Naive thymus-derived CD8-positive, alpha-beta T cell (primary cell): ENCODE data around the gene ARHGEF12. TPM values are rescaled to one million over a fixed set of nuclear protein-coding genes. Genes with fewer than 3 reads are reported as not detected.
A peak's percentile ranks its signal among the peaks of the same experiment; 100 is the strongest.

Experiments used
- ATAC-seq, 2 donors: fragments of 150-1000 bp; cut with Tn5 transposase in 1 of 2; sonication (Bioruptor Pico), chemical (Tn5 transposase) in 1 of 2; 1 replicate in 1 of 2; 2 replicates in 1 of 2; pipeline ENCODE4 v1.10.0; 2021; ENCODE audit warnings: mild to moderate bottlenecking in 2 of 2, moderate library complexity in 2 of 2
- POLR2A ChIA-PET: fragments of 350-600 bp; sonication (Branson Sonifier 250); formaldehyde crosslinking; loops from one replicate; lab custom pipeline; 2021; ENCODE audit warnings: antibody characterized with exemption; lab: Charles Lee
- DNase-seq, 10 donors: peaks; one replicate each; pipeline versions ENCODE4 v3.0.0 to v3.0.0-alpha.2; 2020 to 2022
- H3K27ac Mint-ChIP-seq, 10 donors: one replicate each; pipeline ENCODE4 v1.8.0; 2020 to 2022; ENCODE audit warnings: mild to moderate bottlenecking in 10 of 10, mixed read lengths in 10 of 10, moderate library complexity in 4 of 10, inconsistent platforms in 1 of 10
- H3K27me3 Mint-ChIP-seq, 5 donors: one replicate each; pipeline ENCODE4 v1.8.0; 2021 to 2022; ENCODE audit warnings: mixed read lengths in 5 of 5
- H3K36me3 Mint-ChIP-seq, 3 donors: one replicate each; pipeline ENCODE4 v1.8.0; 2020 to 2022; ENCODE audit warnings: mixed read lengths in 3 of 3, mild to moderate bottlenecking in 2 of 3, inconsistent platforms in 1 of 3
- H3K4me1 Mint-ChIP-seq, 4 donors: one replicate each; pipeline ENCODE4 v1.8.0; 2021 to 2022; ENCODE audit warnings: mixed read lengths in 4 of 4
- H3K4me3 Mint-ChIP-seq, 10 donors: one replicate each; pipeline ENCODE4 v1.8.0; 2020 to 2022; ENCODE audit warnings: mild to moderate bottlenecking in 10 of 10, mixed read lengths in 10 of 10, moderate library complexity in 6 of 10, inconsistent platforms in 1 of 10
- H3K9me3 Mint-ChIP-seq, 9 donors: one replicate each; pipeline ENCODE4 v1.8.0; 2020 to 2022; ENCODE audit warnings: mixed read lengths in 9 of 9, mild to moderate bottlenecking in 3 of 9, inconsistent platforms in 1 of 9, moderate library complexity in 1 of 9
- polyA plus RNA-seq, 3 donors: library from polyadenylated mRNA; unstranded; fragments of 300-500 nt; fragmentation: Illumina TruSeq; gene quantifications; one replicate each; pipeline ENCODE4 v1.2.3, GENCODE V29; 2021
- total RNA-seq, 8 experiments: library from RNA in 2 of 8; stranded (reverse) in 2 of 8; gene quantifications; one replicate each; pipeline ENCODE4 v1.2.3 and lab custom pipeline; 2021 to 2026

The ARHGEF12 gene
- total and polyA plus RNA-seq, 5 experiments from 2014 or later = 0.76 to 5.4 (median 1.4) TPM

DNA sequence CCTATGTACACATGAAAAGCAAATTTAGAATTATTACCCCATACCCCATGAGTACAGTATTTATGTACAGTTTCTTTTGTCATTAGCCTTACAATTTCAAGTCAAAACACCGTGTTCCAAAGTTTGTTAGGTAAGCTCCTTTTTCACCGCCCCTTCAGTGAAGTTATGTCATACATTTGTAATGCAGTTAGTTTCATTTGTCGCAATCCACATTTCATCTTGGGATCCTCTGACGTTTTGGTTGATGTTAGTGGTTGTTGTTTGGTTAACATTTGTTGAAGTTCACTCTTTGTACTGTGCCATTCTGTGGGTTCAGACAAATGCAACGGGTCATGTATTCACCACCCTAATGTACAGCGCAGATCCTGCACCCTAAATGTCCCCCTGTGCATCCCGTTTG is 45.2 kb downstream of the ARHGEF12 start:
- peaks cover 0 to 13% (median 10%) of the 10 kb centered on the region in 3 donors for H3K36me3 Mint-ChIP-seq
- ATAC-seq = no peak
- H3K4me3 Mint-ChIP-seq = no peak overlapping the region
- DNase-seq = no peak
- POLR2A ChIA-PET = no interaction called here
- peaks cover 8 to 18% (median 11%) of the 10 kb centered on the region in 9 donors for H3K9me3 Mint-ChIP-seq
- H3K27ac Mint-ChIP-seq = no peak overlapping the region
- H3K4me1 Mint-ChIP-seq = peaks cover 0 to 3% (median under 1%) of the 10 kb centered on the region in 4 donors
- peaks cover 17 to 60% (median 29%) of the 10 kb centered on the region in 5 donors for H3K27me3 Mint-ChIP-seq

DNA sequence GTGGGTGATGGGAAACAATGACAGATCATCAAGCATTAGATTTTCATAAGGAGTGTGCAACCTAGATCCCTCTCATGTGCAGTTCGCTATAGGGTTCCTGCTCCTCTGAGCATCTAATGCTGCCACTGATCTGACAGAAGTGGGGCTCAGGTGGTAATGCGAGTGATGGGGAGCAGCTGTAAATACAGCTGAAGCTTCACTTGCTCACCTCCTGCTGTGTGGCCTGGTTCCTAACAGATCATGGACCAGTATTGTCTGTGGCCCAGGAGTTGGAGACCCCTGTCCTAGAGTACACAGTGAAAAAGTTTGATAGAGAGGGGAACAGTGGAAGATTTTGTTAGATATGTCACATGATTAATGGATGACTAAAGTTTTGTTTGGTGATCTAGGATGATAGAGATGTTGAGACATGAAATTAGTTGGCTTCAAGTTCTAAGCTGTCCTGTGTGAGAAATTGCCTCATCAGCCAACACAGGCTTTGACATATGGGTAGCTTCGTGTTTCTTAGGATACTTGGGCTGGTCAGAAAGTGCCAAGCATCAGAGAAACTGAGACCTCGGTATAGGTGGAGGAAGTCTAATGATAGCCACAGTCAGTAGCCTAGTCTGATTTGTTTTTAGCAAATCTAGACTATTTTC is 47.4 kb downstream of the ARHGEF12 start:
- H3K27me3 Mint-ChIP-seq = peaks cover 17 to 70% (median 35%) of the 10 kb centered on the region in 5 donors
- peaks cover 0 to 9% (median 4%) of the 10 kb centered on the region in 3 donors for H3K36me3 Mint-ChIP-seq
- ATAC-seq = no peak
- no peak overlapping the region for H3K27ac Mint-ChIP-seq
- no peak for DNase-seq
- POLR2A ChIA-PET = no interaction called here
- H3K9me3 Mint-ChIP-seq = peaks cover 2 to 10% (median 5%) of the 10 kb centered on the region in 9 donors
- H3K4me1 Mint-ChIP-seq = peaks cover 0 to 3% (median under 1%) of the 10 kb centered on the region in 4 donors
- no peak overlapping the region for H3K4me3 Mint-ChIP-seq

DNA sequence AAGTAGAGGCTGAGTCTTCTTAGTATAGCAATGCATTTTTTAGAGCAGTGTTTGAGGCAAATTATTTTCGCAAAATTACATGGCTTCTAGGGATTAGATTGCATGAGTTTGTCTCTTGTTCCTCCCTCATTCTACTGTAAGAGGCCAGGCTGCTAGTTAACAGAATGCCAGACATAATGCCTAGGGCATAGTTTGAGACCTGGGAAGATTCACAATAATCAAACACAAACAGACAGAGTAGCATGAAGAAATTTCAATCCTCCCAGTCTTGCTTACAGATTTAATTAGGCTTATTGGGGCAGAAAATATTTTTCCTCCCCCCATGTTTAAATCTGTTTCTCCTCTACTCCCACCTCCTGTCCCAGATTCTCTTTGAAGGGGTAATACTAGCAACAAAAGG is 48.3 kb downstream of the ARHGEF12 start:
- POLR2A ChIA-PET = no interaction called here
- Mint-ChIP-seq H3K36me3 (peaks cover 0 to 8% (median 5%) of the 10 kb centered on the region in 3 donors), H3K27me3 (peaks cover 17 to 74% (median 39%) of the 10 kb centered on the region in 5 donors), H3K9me3 (peaks cover 0 to 8% (median under 1%) of the 10 kb centered on the region in 9 donors), H3K4me3 (no peak overlapping the region), H3K27ac (no peak overlapping the region), H3K4me1 (peaks cover 0 to 3% (median under 1%) of the 10 kb centered on the region in 4 donors)
- no peak for DNase-seq
- no peak for ATAC-seq

DNA sequence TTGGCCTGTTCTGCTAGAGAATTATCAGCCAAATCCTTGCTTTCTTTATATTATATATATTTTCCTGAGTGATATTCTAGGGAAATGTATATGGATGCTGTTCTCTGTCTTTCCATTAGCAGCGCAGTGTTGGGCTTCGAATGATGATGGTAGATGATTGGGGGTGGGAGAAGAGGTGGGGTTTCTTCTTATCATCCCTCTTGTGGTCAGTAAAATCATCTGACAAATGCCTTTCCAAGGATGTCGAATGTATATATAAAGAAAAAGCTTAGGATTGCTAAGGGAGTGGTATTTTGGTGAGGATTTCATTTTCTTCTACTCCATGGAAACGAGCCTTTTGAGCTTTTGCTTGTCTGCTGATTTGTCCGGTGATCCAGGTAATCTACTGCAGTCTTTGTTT is 48.9 kb downstream of the ARHGEF12 start:
- Mint-ChIP-seq H3K4me1 (peaks cover 0 to 1% (median 0%) of the 10 kb centered on the region in 4 donors), H3K36me3 (peaks cover 0 to 15% (median 10%) of the 10 kb centered on the region in 3 donors), H3K4me3 (no peak overlapping the region), H3K27ac (no peak overlapping the region), H3K9me3 (peaks cover 0 to 11% (median 4%) of the 10 kb centered on the region in 9 donors), H3K27me3 (peaks cover 20 to 81% (median 42%) of the 10 kb centered on the region in 5 donors)
- POLR2A ChIA-PET = no interaction called here
- no peak for ATAC-seq
- no peak for DNase-seq

DNA sequence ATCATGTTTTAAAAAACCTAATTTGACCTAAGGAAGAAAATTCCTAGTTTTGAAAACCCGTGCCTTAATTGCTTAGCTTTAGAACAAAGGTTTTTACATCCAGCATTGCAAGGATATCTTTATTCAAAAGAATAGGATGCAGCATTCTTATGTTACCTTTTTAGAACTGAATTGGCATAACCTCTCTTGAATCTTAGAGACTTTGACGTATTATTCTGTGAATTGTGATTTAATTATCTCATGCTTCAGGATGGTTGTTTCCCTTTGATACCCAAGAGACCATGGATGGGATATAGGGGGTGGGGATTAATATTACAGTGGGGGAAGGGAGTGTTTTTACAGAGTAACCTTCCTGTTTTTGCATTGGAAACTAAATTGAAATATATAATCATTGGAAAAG is 49.4 kb downstream of the ARHGEF12 start:
- Mint-ChIP-seq H3K4me3 (no peak overlapping the region), H3K27ac (no peak overlapping the region), H3K27me3 (peaks cover 20 to 81% (median 47%) of the 10 kb centered on the region in 5 donors), H3K36me3 (peaks cover 0 to 19% (median 13%) of the 10 kb centered on the region in 3 donors), H3K4me1 (peaks cover 0 to 1% (median 0%) of the 10 kb centered on the region in 4 donors), H3K9me3 (peaks cover 0 to 9% (median 4%) of the 10 kb centered on the region in 9 donors)
- DNase-seq = no peak
- POLR2A ChIA-PET = no interaction called here
- no peak for ATAC-seq

DNA sequence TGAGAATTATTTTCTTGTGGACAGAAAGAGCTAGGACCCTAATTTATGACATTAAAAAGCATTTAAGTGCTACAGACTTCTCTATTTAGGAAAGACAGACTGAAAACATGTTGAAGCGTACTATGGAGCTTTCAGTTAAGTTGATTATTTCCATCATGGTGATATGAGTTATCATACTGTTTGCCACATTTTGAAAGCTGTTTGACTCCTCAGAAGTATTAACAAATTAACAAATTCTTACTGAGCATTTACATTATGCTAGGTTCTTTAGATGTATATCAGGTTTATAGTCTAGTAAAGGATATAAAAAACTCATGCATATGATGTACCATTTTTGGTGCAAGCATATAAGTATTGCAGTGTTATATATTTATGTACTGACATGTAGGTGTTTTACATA is 50.1 kb downstream of the ARHGEF12 start:
- peaks cover 20 to 74% (median 43%) of the 10 kb centered on the region in 5 donors for H3K27me3 Mint-ChIP-seq
- peaks cover 0 to 9% (median 4%) of the 10 kb centered on the region in 9 donors for H3K9me3 Mint-ChIP-seq
- peaks cover 0 to 19% (median 13%) of the 10 kb centered on the region in 3 donors for H3K36me3 Mint-ChIP-seq
- H3K27ac Mint-ChIP-seq = no peak overlapping the region
- no peak for ATAC-seq
- POLR2A ChIA-PET = no interaction called here
- H3K4me1 Mint-ChIP-seq = peaks cover 0 to 1% (median 0%) of the 10 kb centered on the region in 4 donors
- no peak for DNase-seq
- no peak overlapping the region for H3K4me3 Mint-ChIP-seq

DNA sequence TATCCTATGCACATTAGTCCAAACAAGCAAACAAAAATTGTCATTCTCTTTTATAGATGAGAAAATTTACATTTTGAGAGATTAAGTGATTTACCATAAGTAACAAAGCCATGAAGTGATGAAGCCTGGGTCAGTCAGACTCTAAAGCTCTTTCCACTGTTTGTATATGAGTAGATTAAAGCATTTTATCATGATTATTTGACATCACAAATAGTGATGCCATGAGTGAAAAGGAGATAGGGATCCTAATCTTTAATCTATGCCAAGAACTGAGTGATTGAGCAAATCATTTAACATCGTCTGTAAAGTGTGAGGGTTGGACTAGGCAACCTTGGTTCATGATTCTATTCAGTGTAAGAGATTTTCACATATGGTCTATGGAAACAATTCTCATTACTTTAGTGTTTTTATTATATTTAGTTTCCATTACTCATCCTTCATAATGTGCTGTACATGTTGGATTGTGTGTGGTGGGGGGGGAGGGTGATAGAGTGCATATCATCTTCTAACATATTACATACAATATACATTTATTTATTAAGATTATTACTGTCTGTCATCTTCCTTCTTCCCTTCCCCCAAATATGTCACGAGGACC is 50.7 kb downstream of the ARHGEF12 start:
- H3K27me3 Mint-ChIP-seq = peaks cover 18 to 73% (median 38%) of the 10 kb centered on the region in 5 donors
- POLR2A ChIA-PET = no interaction called here

DNA sequence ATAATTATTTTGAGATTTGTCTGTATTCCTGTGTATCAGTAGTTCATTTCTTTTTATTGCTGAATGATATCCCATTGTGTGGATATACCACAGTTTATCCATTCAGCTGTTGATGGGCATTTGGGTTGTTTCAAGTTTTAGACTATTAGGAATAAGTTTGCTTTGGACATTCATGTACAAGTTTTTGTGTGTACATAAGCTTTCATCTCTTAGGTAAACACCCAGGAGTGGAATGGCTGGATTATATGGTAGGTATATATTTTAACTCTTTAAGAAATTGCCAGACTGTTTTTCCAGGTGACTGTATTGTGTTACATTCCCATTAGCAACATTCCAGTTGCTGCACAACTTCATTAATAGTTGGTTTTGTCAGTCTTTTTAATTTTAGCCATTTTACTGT is 52.0 kb downstream of the ARHGEF12 start:
- no peaks in the 10 kb centered on the region for H3K4me1 Mint-ChIP-seq
- H3K27me3 Mint-ChIP-seq = peaks cover 17 to 73% (median 36%) of the 10 kb centered on the region in 5 donors
- no peak overlapping the region for H3K4me3 Mint-ChIP-seq
- H3K27ac Mint-ChIP-seq = peak overlapping the region in 1 of 10 donors; percentile 9
- H3K9me3 Mint-ChIP-seq = peaks cover 0 to 9% (median 4%) of the 10 kb centered on the region in 9 donors
- peaks cover 0 to 19% (median 11%) of the 10 kb centered on the region in 3 donors for H3K36me3 Mint-ChIP-seq
- DNase-seq = no peak
- POLR2A ChIA-PET = no interaction called here
- no peak for ATAC-seq

More for the DNA sequence above, 50.7 kb downstream of the ARHGEF12 start:
- ATAC-seq (no peak), DNase-seq (no peak)
- H3K4me3 Mint-ChIP-seq = no peak overlapping the region
- peaks cover 0 to 1% (median 0%) of the 10 kb centered on the region in 4 donors for H3K4me1 Mint-ChIP-seq
- H3K36me3 Mint-ChIP-seq = peaks cover 0 to 19% (median 13%) of the 10 kb centered on the region in 3 donors
- no peak overlapping the region for H3K27ac Mint-ChIP-seq
- peaks cover 0 to 9% (median 4%) of the 10 kb centered on the region in 9 donors for H3K9me3 Mint-ChIP-seq

DNA sequence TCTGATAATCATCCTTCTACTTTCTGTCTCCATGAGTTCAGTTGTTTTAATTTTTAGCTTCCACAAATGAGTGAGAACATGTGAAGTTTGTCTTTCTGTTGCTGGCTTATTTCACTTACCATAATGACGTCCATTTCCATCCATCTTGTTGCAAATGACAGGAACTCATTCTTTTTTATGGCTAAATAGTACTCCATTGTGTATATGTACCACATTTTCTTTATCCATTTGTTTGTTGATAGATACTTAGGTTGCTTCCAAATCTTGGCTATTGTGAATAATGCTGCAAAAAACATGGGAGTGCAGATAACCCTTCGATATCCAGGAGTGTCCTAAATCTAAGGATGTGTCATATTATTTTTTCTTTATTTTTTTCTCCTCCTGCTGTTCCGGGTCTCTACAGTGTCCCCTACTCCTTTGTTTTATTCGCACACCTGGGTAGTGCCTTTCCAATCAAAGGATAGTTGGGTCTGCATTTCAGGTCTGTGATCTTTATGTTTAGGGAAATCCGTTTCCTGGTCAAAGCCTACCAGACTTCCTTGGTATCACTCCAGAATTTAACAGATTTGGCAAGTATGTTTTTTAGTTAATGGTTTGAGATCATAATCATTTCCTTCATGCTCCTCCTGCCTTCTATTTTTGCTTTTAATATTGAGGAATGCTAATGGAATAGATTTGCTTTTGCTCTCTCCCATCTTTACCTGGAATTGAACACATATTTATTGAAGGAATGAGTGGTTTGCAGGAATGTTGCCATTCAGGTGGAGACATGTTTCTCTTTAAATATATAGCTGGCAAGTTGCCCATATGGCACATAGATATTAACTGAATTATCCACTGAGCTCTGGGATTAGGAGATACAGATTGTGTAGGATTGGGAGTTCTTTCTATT is 53.7 kb downstream of the ARHGEF12 start:
- ATAC-seq = no peak
- Mint-ChIP-seq H3K27ac (no peak overlapping the region), H3K36me3 (peaks cover 0 to 14% (median 13%) of the 10 kb centered on the region in 3 donors), H3K9me3 (peaks cover 0 to 9% (median 4%) of the 10 kb centered on the region in 9 donors), H3K4me1 (no peaks in the 10 kb centered on the region), H3K27me3 (peaks cover 14 to 71% (median 32%) of the 10 kb centered on the region in 5 donors), H3K4me3 (no peak overlapping the region)
- POLR2A ChIA-PET = no interaction called here
- DNase-seq = no peak

DNA sequence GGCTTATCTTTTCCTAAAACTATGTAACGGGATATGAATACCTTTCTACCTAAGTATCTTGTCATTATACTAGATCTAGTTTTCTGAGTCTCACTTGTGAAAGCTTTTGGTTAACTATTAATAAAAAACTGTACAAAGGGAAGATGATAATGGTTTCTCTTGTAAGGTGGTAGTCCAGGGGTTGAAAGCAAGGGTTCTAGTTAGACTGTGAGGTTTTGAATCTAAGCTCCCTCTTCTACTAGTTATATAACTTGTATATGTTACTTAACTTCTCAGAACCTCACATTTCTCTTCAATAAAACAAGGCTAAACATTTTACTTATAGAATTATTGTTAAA is 54.3 kb downstream of the ARHGEF12 start:
- peaks cover 0 to 17% (median 14%) of the 10 kb centered on the region in 3 donors for H3K36me3 Mint-ChIP-seq
- H3K27me3 Mint-ChIP-seq = peaks cover 16 to 71% (median 32%) of the 10 kb centered on the region in 5 donors
- no peak overlapping the region for H3K4me3 Mint-ChIP-seq
- POLR2A ChIA-PET = no interaction called here
- H3K27ac Mint-ChIP-seq = no peak overlapping the region
- H3K4me1 Mint-ChIP-seq = no peaks in the 10 kb centered on the region
- peaks cover 0 to 13% (median 6%) of the 10 kb centered on the region in 9 donors for H3K9me3 Mint-ChIP-seq
- DNase-seq = no peak
- ATAC-seq = no peak

DNA sequence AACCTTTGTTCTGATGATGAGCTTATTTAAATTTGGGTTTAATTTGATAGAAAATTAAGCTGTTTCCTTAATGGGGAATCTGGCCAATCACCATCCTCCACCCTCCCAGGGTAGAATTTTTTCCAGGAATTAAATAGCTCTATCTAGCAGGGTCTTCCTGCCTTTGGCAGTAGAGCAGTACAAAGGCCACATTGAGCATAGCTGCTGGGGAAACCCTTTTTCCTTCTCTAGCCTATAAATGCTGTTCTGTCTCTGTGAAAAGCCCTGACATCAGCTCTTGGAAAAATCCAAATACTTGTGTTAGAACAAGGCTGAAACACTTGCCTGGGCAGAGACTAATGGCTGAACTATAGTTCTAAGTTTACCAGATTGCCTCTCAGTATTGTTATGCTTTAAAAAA is 55.1 kb downstream of the ARHGEF12 start:
- ATAC-seq (no peak), DNase-seq (no peak)
- POLR2A ChIA-PET = no interaction called here
- Mint-ChIP-seq H3K4me1 (no peaks in the 10 kb centered on the region), H3K27me3 (peaks cover 19 to 73% (median 35%) of the 10 kb centered on the region in 5 donors), H3K36me3 (peaks cover 0 to 17% (median 14%) of the 10 kb centered on the region in 3 donors), H3K4me3 (no peak overlapping the region), H3K27ac (no peak overlapping the region), H3K9me3 (peaks cover 0 to 13% (median 6%) of the 10 kb centered on the region in 9 donors)

DNA sequence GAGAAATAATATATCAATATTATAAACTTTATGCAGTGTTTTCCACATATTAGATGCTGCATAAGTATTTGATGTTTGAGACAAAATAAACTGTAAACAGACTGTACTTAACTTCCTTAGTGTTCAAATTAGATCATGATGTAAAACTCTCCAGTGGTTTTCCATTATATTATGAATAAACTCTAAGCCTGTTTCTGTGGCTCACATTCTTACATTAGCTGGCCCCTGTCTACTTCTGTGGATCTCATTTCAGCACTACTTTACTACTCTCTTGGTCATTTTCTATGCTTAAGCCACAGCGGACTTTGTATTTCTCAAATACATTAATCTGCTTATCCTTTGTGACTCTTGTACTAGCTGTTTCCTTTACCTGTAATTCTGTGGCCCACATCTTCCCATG is 55.6 kb downstream of the ARHGEF12 start:
- DNase-seq = no peak
- POLR2A ChIA-PET = no interaction called here
- Mint-ChIP-seq H3K4me1 (no peaks in the 10 kb centered on the region), H3K27me3 (peaks cover 20 to 74% (median 34%) of the 10 kb centered on the region in 5 donors), H3K27ac (no peak overlapping the region), H3K9me3 (peaks cover 0 to 13% (median 6%) of the 10 kb centered on the region in 9 donors), H3K36me3 (peaks cover 0 to 17% (median 14%) of the 10 kb centered on the region in 3 donors), H3K4me3 (no peak overlapping the region)
- ATAC-seq = no peak
